ENCODE measurements around the gene ATXN1.

Gene ATXN1

DNA sequence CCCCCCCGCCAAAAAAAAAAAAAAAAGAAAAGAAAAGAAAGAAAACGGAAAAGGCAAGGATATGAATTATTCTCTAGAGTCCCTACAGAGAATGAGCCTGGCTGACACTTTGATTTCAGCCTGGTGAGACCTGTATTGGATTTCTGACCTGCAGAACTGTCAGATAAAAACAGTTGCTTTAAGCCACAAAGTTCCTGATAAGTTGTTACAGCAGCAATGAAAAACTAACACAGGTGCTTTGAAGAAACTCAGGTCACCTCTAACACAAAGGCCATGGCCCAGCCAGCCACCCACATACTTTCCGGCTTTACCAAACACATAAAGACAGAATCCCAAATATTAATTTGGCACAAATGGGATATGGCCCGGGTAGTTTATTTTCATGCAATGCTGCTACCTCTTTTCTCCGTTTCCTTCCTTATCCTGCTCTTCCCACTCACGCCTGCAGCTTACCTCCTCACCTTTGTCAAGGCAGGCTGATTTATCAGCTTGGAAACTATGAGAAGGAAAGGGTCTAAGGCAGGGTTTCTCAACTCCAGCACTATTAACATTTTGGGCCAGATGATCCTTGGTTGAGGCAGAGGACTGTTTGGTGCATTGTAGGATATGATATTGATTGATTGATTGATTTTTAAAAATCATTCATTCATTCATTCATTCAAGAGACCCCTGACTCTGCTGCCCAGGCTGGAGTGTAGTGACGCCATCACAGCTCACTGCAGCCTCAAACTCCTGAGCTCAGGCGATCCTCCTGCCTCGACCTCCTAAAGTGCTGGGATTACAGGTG, 88.1 kb downstream of the ATXN1 start:
- no peak for DNase-seq (ENCODE audit: low read depth)

DNA sequence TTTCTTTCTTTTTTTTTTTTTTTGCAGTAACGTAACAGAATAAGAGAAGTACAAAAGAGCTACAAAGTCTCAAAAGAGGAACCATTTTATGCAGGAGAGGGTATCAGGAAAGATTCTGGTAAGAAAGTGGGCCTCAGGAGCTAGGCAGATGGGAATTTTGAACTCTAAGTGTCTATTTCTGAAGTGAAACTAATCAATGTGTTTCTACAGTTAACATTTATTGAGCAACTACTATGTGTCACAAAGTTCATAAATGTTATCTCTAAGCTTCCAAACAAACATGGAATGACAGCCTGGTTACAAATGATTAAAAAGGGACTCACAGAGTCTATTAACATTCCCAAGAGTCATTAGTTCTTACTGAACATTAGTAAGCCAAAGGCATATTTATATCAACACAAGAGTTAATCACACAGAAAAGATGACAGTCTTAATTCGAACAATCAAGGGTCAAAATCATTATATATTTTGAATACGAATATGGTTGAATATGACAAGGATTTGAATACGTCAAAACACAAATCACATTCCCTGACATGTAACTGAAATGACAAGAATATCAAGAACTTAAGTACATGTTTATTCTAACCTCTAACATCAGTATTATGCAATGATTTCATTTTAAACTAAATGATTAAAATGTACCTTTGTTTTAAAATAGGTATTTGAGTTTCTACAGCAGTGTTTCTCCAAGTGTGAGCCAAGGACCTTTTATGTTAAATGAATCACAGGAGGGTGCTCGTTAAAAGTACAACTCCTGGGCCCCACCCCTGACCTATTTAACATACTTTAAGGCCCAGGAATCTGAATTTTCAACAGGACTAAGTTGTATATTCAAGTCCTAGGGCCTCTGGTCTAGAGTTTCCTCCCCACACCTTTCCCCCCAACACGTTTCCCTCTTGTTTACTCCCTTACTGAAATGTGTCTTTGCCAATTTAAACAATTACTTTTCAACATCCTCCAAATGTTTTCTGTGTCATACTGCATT, 89.7 kb downstream of the ATXN1 start:
- no peak for DNase-seq (ENCODE audit: low read depth)

DNA sequence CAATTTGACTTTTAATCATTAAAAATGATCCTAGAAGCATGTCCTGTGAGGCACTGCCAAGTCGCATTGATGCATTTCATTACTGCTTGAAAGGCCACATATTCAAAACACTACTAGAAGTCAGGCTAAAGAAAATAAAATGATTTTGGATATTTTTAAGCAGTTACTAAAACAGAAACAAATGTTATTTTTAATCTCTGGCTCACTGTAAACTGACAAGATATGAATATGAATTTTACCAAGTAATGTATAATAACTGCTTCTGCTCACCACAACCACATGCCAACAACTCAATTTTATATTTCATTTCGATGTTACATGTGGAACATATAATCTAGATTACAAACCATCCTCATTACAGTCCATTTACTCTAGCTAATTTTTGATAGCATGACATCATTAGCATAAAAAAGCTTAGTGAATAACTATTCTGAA, 90.6 kb downstream of the ATXN1 start:
- no peak for DNase-seq (ENCODE audit: low read depth)

DNA sequence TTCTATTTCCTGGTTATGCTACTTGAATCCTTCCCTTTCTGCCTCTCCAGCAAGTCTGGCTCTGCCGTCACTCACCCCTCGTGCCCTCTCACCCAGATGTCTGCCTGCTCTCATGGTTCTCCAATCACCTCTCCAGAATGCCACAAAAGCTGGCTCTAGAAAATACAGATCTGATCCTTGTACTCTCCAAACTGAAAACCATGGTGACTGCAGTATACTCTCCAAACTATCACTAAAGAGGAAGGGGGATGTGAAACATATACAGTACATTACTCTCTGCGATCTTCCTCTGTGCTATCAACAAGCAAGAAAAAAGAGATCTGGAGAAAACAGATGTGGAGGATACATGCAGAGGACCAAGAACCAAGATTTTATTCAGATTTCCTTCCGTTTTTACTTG, 91.1 kb downstream of the ATXN1 start:
- DNase-seq (ENCODE audit: low read depth) = no peak

DNA sequence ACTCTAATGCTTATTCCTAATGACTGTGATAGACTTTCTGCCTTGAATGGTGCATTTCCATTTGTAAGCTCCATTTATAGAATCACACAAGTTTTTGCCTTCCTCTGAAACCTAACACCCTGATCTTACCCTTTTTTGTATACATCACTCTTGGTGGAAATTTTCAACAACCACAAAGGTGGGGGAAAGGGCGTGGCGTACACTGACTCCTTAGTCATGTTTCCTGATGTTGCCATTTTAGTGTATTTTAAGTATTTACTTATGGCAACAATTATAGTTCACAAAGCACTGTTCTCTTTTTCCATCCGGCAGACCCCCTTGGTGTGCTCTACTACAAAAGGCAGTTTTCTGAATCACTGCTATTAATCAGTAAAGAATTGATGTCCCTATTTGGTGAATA, 92.0 kb downstream of the ATXN1 start:
- no peak for DNase-seq (ENCODE audit: low read depth)

GRCh38 chr6:16667509-16667908, 93.8 kb downstream of the ATXN1 start:
- DNase-seq (ENCODE audit: low read depth) = no peak

DNA sequence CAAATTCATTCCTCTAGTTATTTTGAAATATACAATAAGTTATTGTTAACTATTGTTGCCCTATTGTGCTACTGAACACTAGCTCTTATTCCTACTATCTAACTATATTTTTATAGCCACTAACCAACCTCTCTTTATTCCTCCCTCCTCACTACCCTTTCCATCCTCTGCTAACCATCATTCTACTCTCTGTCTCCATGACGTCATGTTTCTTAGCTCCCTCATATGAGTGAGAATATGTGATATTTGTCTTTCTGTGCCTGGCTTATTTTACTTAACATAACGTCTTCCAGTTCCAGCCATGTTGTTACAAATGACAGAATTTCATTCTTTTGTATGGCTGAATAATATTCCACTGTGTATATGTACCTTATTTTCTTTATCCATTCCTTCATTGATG, 95.3 kb downstream of the ATXN1 start:
- no peak for DNase-seq (ENCODE audit: low read depth)

DNA sequence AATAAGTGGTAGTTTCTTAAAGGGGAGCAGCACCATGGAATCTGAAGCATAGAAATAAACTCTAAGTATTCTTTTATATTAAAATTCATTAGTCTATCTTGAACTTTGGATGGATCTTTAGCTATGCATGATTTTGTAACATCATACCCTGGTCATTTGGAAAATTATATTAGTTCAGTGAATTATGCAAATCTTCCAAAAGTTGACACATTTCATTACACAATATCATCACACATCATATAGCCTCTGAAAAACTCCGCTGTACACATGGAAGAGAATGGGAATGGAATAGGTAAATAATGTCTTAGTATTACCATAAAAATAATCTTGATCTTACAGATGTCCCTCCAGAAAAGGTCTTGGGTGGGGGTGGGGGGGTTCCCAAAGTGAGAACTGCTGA, 96.1 kb downstream of the ATXN1 start:
- no peak for DNase-seq (ENCODE audit: low read depth)

DNA sequence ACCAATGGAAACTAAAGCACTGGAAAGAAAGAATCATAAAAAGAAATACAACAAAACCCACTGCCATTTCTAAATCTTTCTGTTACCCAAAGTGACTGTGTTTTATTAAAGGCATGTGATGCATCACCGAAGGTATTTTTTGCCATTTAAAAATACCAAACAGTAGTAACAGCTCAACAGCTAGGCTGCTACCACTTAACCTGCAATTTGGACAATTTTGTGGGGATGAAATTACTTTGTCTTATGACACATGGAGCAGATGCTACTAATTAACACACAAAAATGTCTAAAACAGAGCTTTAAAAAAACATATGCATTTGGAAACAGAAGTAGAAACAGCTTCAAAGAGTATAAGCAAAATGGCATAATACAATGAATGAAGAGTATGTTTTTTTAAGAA, 97.4 kb downstream of the ATXN1 start:
- DNase-seq (ENCODE audit: low read depth) = no peak

GRCh38 chr6:16660157-16660497, 101.1 kb downstream of the ATXN1 start:
- DNase-seq (ENCODE audit: low read depth) = no peak

GRCh38 chr6:16659466-16660156, 101.6 kb downstream of the ATXN1 start:
- DNase-seq (ENCODE audit: low read depth) = no peak

- no peak for DNase-seq (ENCODE audit: low read depth)
Observed at GRCh38 chr6:16658348-16659034, 102.8 kb downstream of the ATXN1 start.

DNA sequence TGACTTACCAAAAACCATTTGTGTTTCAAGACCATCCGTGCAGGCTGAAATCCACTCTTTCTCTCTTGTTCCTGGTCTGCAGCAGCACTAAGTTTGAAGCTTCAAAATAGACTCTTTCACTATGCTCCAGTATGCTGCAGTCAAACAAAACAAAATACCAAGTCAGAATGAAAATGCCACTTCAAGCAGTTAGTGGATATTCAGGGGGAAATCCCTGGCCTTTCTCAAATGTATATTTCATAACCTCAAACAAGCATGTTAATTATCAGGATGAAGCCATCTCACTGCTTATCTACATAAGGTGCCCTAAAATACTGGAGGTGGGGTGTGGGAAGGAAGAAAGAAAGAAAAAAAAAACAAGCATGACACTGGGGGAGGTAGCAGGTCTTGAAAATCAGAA, 103.5 kb downstream of the ATXN1 start:
- no peak for DNase-seq (ENCODE audit: low read depth)

- no peak for DNase-seq (ENCODE audit: low read depth)
Observed at GRCh38 chr6:16656451-16656850, 104.8 kb downstream of the ATXN1 start.

DNA sequence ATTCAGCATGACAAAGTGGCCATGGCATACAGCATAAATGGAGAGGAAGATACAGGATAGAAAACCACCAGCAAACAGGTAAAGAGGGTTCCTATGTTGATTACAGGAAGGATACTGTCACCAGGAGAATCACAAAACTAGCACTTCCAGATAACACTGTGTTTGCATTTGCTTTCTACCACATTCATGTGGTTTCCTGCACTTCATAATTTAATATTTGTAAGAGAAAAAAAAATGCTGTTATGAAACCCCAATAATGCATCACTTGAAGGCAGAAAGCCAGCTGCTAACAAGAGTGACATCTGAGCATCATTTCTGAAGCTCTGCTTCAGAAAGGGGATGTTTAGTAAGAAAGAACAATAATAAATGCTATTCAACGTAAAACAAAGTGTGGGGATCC, 106.6 kb downstream of the ATXN1 start:
- DNase-seq (ENCODE audit: low read depth) = no peak

GRCh38 chr6:16653226-16653625, 108.0 kb downstream of the ATXN1 start:
- no peak for DNase-seq (ENCODE audit: low read depth)

- DNase-seq (ENCODE audit: low read depth) = no peak
Observed at GRCh38 chr6:16651871-16652270, 109.4 kb downstream of the ATXN1 start.

GRCh38 chr6:16649890-16650289, 111.4 kb downstream of the ATXN1 start:
- no peak for DNase-seq (ENCODE audit: low read depth)

- DNase-seq (ENCODE audit: low read depth) = no peak
Observed at GRCh38 chr6:16649241-16649640, 112.0 kb downstream of the ATXN1 start.

DNA sequence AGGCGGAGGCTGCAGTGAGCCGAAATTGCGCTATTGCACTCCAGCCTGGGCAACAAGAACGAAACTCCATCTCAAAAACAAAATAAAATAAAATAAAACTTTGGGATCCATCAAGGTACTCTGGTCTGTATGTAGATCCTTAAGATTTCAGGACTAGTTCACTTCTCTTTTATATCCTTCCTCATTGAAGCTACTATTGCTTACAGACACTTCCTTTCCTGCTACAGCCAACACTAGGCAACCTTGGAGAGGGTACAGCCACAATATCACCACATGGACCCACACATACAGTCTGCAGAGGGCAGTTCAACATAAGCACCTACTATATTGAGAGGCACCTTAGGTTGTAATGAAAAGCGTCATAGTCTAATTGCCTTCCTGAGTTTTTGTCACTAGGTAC, 113.3 kb downstream of the ATXN1 start:
- no peak for DNase-seq (ENCODE audit: low read depth)

DNA sequence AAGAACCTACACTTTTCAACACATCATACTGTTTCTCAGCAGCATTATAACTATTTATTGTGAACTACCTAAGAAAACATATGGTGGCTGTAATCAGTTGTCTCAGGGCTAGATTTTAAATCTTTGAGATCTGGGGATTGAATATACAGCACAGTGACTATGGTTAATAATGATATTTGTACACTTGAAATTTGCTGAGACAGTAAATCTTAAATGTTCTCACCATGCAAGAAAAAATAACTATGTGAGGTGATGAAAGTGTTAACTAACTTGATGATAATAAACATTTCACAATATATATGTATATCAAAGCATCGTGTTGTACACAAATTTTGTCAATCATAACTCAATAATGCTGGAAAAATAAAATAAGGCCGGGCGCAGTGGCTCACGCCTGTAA, 113.8 kb downstream of the ATXN1 start:
- no peak for DNase-seq (ENCODE audit: low read depth)

Data from GM04504 (cell line).